IPS DF 19.7 (cell line): ENCODE data around the gene PTPRD.
A peak's percentile ranks its signal among the peaks of the same experiment; 100 is the strongest.

Source experiments
- DNase-seq: peaks from one replicate; pipeline ENCODE4 v3.0.0-alpha.2; 2013; ENCODE audit warnings: low read depth, low spot score

PTPRD gene

DNA sequence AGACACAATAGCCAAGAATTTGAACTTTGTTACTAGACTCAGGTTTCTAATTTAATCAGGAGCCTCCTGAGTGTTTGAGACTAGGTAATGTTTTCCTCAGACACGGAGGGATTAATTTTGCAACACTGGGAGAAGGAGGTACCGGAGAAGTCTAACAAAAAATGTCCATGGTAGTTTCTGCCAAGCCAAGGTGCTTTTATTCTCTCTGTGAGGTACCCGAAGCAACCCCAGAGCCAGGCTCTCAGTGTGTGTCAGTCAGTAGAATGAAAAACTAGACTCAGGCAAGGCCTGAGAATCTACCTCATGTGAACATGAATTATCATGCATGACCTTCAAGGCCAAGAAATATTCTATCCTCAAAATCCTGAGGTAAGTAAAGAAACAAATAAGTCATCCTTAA is 1832.4 kb downstream of the PTPRD start:
- no peak for DNase-seq

- DNase-seq = no peak
Measured at GRCh38 chr9:8779478-8779877, 1833.3 kb downstream of the PTPRD start.

DNA sequence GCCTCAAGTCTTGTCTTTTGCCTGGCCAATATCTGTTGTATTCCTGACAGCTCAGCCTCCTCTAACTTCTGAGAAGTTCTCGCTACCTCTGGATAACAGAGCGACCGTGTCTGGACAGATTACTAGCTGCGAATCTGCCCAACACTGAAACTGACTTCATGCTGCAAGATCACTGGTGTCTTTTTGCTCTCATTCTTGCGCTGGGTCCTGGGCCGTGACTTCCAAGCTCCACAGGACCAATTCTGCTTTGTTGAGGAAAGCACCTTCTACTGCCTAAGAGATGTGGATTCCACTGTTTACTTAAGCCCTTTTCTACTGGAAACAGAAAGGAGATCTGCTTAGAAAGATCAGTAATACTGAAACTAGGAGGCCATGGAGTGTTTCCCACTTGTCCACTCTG is 1834.4 kb downstream of the PTPRD start:
- no peak for DNase-seq

GRCh38 chr9:8772302-8772701 is 1840.5 kb downstream of the PTPRD start:
- DNase-seq = no peak

DNA sequence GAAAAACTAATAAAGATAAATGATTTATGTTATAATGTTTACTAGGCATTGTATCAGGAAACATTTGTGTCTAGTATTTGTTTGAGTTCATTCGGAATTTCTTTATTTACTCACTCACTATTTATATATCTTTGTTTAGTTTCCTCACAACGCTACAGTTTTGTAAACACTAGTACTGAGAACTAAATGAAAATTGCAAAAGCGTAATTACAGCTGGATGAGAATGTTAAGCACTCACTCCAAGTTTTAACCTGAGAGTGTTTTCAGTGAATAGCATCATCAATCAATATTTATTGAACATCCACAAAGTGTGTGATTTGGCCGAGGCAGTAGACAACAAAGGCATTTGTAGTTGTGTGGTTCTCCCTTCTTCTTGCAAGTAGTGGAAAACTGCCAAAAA is 1843.6 kb downstream of the PTPRD start:
- DNase-seq = no peak

GRCh38 chr9:8766096-8766495 is 1846.7 kb downstream of the PTPRD start:
- no peak for DNase-seq

- no peak for DNase-seq
Measured at GRCh38 chr9:8764051-8764450, 1848.8 kb downstream of the PTPRD start.

- DNase-seq = peak; percentile 12
Measured at GRCh38 chr9:8762479-8763085, 1850.2 kb downstream of the PTPRD start.

DNA sequence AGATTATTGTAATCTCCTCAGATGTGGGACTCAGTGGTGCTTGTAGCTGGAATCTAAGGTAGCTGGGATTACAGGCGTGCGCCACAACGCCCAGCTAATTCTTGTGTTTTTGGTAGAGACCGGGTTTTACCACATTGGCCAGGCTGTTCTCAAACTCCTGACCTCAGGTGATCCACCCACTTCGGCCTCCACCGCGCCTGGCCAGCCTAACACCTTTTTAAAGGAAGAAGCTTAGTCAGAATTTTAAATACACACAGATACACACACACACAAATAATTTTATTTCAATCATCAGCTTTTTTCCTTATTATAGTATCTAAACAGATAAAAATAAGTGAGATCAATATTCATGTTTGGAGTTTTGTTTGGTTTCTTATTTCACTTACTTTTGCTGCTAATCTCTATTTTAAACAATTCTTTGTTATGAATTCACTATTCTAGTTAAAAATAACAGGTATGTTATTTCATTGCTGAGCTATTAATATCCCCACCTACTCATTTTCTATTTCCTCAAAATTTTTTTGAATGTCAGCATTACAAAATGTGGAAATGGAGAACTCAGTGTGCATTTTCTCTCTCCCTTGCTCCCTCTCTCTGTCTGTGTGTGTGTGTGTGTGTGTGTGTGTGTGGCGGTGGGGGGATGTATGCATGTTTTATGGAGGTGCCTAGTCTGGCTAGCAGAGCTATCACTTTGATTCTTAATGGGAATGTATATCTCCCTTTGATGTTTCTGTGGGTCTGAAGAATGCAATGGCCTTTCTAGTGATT is 1852.6 kb downstream of the PTPRD start:
- DNase-seq = no peak

- no peak for DNase-seq
Measured at GRCh38 chr9:8757881-8758280, 1854.9 kb downstream of the PTPRD start.

DNA sequence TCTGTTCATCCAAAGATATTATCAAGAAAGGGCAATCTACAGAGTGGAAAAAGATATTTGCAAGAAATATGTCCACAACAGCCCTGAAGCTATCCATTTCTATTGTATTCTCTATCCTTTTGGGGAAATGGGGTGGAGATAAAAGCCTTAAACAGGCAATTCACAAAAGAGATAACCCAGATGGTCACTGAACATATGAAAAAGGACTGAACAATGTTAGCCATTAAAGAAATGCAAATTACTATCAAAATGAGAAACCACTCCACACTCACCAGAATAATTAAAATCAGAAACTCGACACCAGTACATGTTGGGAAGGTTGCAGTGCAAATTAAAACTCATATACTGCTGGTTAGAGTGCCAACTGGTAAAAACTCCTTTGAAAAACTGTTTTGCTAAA is 1858.1 kb downstream of the PTPRD start:
- no peak for DNase-seq

GRCh38 chr9:8751406-8751930 is 1861.3 kb downstream of the PTPRD start:
- no peak for DNase-seq

DNA sequence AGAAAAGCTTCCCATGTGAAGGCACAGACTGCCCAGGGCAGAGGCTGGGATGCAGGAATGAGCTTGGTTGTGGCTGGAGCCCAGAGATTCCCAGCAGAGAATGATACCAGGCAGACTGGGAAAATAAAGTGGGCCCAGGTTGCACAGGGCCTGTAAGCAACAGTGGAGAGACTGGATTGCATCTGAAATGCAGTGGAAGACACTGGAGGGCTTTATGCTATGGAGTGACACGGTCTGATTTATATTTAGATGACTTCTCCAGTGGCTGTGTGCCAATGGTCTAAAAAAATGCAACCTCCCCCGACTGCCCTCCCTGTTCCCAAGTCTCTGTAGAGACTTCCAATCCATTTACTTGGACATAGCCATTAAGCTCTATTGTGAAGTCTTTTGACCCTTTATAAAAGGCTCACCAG is 1862.2 kb downstream of the PTPRD start:
- DNase-seq = no peak

GRCh38 chr9:8745347-8745746 is 1867.5 kb downstream of the PTPRD start:
- DNase-seq = no peak

- no peak for DNase-seq
Measured at GRCh38 chr9:8738945-8739344, 1873.9 kb downstream of the PTPRD start.

- DNase-seq = no peak
Measured at GRCh38 chr9:8736805-8737204, 1876.0 kb downstream of the PTPRD start.

DNA sequence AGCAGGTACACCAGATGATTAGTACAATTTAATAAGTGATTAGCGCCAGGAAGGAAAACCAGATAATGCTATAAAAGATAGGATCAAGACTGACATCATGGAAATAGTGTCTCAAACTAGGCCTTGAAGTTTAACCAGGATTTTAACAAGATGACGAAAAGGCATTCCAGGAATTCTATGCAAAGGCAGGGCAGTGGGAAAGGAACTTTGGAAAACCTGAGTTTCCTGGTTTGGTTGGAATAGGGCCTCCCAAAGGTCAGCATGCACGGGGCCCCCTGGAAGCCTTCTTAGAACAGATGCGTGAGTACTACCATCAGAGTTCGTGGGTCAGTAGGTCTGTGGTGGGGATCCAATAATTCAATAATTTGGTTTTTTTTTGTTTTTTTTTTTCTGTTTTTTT is 1878.0 kb downstream of the PTPRD start:
- peak; percentile 72 for DNase-seq

DNA sequence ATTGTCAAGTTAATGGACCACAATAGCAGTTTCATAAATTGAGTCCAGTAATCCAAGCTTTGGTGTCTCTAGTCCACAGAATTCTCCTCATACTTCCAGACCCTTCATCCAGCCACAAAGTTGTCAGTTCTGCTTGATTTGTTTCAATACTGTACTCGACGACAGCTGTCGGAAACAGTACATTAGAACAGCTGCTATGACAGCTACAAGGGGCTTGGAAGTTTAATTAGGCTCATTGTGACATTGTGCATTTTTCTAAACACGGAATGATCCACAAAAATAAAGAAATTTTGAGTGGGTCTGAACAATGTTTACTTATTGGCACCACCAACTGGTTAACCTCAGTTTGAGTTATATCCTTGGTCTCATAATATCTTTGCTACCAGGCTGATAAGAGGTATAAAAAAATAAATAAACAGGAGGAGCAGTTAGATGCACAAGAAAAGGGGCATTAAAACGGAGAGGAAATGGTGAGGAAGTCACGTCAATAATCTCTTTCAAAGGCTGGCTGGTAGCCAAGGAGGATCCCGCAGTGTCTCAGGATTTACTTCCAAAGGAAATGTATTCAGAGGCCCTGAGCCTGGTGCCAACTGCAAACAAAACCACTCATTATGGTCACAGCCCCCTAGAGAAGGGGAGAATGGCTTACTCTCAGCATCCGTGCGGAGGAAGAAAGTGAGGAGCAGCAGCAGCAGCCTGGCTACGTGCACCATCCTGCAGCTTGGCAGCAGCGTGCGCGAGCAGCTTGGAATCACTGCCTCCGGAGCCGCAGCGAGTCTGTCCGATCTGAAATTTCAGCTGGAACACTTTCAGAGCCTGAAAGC is 1879.5 kb downstream of the PTPRD start:
- DNase-seq = no peak

- no peak for DNase-seq
Measured at GRCh38 chr9:8732367-8733075, 1880.3 kb downstream of the PTPRD start.

DNA sequence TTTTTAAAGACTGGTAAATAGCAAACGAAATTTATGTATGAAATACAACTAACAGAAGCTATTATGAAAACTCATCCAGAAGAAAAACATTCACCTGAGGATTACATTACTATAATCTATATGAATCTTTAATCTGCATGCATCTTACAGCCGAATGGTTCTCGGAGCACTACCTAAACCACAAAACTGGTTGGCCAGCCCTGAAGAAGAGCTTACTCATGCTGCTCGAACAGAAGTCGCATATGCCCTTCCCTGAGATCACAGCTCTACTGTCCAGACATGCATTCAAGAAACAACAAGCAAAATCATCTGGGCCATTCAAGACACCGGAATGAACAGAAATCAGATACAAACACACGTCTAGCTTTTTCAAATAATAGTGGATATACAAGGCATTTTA is 1882.2 kb downstream of the PTPRD start:
- no peak for DNase-seq

DNA sequence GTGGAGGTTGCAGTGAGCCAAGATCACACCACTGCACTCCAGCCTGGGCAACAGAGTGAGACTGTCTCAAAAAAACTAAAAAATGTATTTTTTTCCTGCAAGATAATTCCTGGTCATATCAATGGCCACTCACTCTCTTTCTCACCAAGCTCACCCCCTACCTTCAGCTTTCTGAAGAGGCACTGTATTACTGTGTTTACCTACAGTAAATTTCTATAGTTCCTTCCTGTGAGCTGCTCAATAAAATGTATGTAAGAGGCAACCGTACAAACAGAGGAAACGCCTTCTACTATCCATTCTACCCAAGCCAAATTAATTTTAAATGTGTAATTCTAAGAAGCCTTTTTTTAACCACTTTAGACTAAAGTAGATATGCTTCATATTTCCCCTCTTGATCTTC is 1883.9 kb downstream of the PTPRD start:
- no peak for DNase-seq

GRCh38 chr9:8727191-8727590 is 1885.6 kb downstream of the PTPRD start:
- no peak for DNase-seq
